SK-N-DZ (cell line): ENCODE measurements around the gene PLPP1.
A peak's percentile ranks its signal among the peaks of the same experiment; 100 is the strongest.
"Not testable (repeated sequence)": the region's sequence is repeated elsewhere in the genome, so short reads cannot be mapped to it uniquely, and the experiment has no call there.

ENCODE experiments used
- DNase-seq: peaks from one replicate; pipeline ENCODE4 v3.0.0-alpha.2; 2015; ENCODE audit warnings: low spot score

Gene PLPP1

DNA sequence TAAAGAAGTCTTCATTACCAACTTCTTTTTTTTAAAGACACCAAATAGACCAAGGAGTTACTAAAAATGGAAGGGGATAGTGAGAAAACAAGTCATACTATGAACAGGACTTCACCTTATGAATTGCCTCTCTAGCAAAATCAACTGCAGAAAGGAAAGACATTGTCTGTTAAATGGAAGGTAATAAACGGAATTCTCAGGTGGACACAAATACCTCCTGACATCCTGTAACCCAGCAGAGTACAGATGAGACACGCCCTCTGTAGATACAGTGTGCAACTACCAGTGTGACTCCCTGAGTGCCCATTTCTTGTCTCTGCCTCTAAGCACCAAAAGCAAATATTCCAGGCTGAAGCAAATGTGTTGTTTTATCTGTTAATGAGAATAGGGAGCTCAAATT lies 12.2 kb upstream of the PLPP1 start:
- no peak for DNase-seq

DNA sequence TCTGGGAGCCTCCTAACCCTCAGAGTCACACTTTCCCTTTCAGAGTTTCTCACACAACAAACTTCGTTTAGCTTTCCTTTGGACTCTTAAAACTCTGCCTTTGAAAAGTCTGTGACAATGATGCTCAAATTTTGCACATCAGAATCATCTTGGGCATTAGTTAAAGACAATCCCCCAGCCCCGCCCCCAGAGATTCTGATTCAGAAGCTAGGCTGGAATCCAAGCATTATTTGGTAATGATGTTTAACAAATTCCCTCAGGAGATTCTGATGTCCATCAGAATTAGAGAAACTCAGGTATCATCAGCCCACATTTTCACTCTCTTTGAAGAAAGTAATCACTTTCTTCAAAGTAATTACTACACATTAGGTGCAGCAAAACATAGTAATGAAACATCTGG lies 9.6 kb upstream of the PLPP1 start:
- DNase-seq = no peak

DNA sequence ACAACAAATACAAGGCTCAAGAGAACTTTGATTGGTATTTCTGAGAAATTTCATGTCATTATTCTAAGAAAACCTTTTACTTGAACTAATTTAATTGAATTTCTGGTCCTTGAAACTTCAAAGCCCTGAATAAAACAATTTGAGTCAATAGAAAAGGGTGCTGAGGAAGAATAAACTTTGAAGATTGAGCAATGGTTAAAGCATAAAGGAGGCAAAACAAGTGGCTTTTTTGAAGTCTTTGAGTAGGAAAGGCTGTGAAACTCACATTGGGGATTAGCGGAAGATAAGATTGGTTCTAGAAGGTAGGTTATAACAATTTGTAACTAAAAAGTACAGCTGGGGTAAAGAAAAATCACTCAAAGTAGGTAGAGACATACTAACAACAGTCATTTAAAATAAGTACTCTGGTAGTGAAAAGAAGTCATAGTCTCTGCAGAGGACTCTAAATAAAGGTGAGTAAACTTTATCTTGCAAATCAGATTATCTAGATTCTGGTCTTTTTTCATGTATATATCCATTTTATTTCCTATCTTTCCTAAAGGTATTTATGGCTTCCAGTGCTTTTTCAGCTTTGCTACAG lies 6.4 kb upstream of the PLPP1 start:
- DNase-seq = no peak

DNA sequence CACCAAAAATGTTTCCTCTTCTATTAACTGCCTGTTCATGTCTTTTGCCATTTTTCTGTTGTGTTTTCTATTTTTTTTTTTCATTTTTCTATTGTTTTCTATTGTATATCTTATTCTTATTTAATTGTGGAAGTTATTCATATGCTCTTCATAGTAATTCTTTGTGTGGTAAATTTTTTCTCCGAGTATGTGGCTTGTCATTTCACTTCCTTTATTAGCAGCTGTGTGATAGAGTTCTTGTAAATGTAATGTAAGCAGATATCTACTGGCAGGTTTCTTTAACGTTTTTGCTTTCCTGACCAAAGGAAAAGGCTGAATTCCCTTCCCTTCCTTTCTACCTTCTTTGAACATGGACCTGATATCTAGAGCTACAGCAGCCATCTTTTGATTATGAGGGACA lies 5.8 kb upstream of the PLPP1 start:
- DNase-seq = no peak

DNA sequence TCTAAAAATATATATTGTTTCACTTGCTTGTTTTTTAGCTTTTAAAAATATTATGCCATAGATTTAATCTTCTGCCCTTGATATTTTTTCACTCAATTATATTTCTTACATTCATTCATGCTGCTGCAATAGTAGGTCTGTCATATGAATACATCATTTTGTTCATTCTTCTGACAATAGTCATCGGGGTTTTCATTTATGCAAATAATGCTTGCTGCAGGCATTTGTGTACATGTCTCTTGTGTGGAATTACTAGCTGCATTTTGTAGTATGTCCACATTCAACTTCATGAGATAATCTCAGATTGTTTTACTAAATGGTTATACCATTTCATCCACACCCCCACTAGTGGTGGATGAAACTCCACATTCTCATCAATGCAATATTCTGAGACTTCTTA lies 5.3 kb upstream of the PLPP1 start:
- DNase-seq = no peak

DNA sequence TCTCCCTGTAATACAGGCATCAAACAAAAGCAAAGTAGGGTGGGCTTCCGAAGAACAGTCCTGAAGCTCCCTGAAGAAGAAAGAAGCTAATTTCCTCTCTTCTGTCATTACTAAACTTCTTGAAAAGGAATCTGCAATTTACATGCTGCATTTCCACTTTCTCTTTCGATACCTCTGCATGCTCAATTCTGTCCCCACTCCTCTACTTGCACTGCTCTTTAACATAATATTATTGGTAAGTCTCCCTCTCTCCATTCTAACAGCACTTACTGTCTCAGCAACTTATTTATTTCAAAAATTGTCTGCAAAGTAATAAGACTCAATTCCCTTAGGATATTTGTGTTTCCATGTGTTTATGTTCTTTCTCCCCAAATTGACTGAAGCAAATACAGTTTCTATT lies 3.9 kb upstream of the PLPP1 start:
- DNase-seq = no peak

GRCh38 chr5:55537315-55537714 lies 2.6 kb upstream of the PLPP1 start:
- DNase-seq = not testable (repeated sequence)

DNA sequence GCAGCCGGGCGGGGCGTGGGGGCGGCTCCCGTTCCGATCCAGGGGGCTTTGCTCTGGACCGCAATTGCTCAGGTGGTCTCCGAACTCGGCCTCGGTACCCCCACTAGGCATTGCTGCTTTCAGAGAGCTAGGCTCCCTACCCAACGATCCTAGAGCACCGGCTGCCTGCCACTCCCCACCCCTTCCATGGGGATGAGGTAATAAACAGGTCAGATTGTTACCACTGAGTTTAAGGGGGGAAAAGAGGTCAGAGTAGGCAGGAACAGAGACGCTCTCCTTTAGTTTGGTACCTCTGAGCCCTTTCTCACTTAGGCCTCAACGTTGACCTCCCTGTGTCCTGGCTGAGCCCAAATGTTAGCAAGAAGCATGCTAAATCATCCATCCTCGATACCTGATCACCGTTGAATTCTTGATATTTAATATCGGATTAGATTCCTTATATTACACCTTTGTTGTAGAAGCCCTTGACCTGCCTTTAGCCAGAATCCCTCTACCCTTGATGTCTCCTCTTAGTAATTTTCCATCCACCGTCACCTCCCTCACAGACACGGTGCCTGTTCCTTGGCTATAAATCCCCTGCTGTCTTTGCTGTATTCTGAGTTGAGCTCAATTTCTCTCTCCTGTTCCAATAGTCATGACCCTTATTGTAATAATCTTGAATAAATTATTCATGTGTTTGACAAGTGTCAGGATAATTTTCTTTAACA lies 588 bp upstream of the PLPP1 start:
- DNase-seq = no peak

- peak; percentile 77 for DNase-seq
Observed at GRCh38 chr5:55533521-55534435, 986 bp downstream of the PLPP1 start.

DNA sequence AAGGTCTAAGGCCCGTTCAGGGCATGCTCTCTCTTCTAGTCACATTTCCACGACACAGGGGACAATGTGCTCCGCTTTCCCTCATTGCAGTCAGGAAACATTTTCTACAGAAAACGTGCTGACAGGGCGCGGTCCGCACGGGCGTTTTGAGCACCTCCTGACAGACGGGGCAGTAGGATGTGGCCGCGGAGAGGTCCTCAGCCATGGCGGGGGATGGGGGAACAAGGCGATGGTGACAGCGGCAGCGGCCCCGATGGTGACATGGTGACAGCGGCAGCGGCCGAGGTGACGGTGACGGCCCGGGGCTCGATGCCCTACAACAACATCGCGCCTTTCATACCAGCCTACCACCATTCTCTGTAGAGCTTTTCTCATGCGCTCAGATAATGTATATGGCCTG lies 4.1 kb downstream of the PLPP1 start:
- DNase-seq = no peak

DNA sequence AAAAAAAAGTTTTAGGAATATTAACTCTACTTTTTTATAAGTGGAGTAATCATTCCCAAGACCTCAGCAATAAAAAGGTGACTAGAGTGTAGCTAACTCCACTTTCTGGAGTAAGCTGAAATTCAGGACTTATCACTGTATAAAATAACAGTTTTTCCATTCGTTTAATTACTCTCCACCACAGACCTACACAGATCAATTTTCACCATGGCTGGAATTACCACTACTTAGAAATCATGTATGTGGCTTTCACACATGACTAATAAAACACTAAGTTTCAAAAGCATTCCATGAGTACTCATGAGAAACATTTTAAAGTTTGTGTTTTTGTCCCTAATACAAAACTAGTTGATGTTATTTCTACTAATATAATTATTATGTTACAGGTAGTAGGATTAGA lies 9.9 kb downstream of the PLPP1 start:
- no peak for DNase-seq

- DNase-seq = no peak
Observed at GRCh38 chr5:55523293-55523692, 11.5 kb downstream of the PLPP1 start.

- DNase-seq = no peak
Observed at GRCh38 chr5:55521881-55522280, 12.9 kb downstream of the PLPP1 start.

GRCh38 chr5:55520117-55520839 lies 14.5 kb downstream of the PLPP1 start:
- no peak for DNase-seq

GRCh38 chr5:55518831-55519390 lies 15.9 kb downstream of the PLPP1 start:
- no peak for DNase-seq

GRCh38 chr5:55517804-55518203 lies 17.0 kb downstream of the PLPP1 start:
- DNase-seq = no peak

DNA sequence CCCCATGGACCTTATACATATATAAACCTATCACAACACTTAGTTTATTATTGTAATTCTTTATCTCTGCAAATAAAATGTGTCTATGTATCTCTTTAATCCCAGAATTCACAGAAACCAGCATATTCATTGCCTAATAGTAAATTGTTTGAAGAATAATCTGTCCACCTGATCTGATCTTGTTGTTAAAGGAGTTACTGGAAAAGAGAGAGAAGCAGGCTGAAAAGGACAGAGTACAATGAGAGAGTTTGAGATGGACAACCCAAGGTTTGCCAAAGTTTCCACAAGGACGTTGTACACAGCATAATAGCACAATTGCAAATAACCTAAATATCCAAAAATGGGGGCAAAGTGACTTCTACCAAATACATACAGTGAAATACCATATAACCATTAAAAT lies 23.8 kb downstream of the PLPP1 start:
- no peak for DNase-seq

GRCh38 chr5:55510523-55510880 lies 24.3 kb downstream of the PLPP1 start:
- no peak for DNase-seq

- DNase-seq = no peak
Observed at GRCh38 chr5:55509796-55510522, 24.8 kb downstream of the PLPP1 start.

DNA sequence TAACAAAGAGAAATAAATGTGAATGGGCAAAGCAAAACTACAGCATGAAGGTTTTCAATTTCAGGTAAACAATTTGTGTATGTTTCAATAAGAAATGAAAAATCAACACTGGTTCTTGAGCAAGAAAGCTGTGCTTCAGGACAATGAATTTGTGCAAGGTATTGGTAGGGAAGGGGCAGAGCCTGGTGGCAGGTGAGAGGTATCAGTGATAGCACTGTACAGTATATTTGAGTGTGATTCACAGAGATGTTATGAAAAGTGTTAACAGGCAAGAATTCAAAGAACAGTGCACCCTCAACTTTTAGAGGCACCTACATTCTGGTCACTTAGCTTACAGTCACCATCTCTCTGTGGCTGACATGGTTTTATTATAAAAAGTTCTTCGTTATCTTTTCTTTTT lies 25.7 kb downstream of the PLPP1 start:
- DNase-seq = no peak

DNA sequence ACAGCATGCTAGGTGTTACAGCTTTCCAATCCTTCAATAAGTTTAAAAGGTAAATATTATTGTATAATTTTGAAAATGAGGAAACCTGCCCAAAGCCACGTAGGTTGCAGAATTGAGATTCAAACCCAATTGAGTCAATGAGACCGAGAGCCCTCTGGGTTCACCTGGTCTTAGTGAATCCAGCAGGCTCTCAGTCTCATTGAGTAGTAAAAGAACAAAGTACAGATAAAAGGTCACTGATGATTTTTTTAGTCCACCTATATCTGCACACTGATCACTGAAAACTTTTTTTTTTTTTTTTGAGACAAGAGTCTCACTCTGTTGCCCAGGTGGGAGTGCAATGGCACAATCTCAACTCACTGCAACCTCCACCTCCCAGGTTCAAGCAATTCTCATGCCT lies 27.2 kb downstream of the PLPP1 start:
- DNase-seq = no peak
